HG02938 (cell line): ENCODE results near the gene NDUFS3.

Source experiments
- ATAC-seq: cut with Tn5 transposase; IDR thresholded peaks from one replicate; pipeline ENCODE4 v1.9.1; 2021; ENCODE audit warnings: mild to moderate bottlenecking, moderate library complexity; ENCODE audit not compliant: unreplicated experiment

NDUFS3 gene

GRCh38 chr11:47628026-47628425 lies 49.2 kb downstream of the NDUFS3 start:
- ATAC-seq: no peak

- ATAC-seq: no peak
These were observed 52.6 kb downstream of the NDUFS3 start for GRCh38 chr11:47631473-47631872.
